ENCODE measurements around the gene LGR6. TPM values are rescaled to one million over a fixed set of nuclear protein-coding genes. Genes with fewer than 3 reads are reported as not detected.
"Not testable (repeated sequence)": the region's sequence is repeated elsewhere in the genome, so short reads cannot be mapped to it uniquely, and the experiment has no call there.

LGR6 gene
- polyA plus RNA-seq, 1 donor from 2014 or later: not detected

GRCh38 chr1:202165942-202166843 is 27.4 kb upstream of the LGR6 start:
- Histone ChIP-seq H3F3A (ENCODE audit: insufficient read depth, low read length, poor library complexity, severe bottlenecking) (no peaks in the 10 kb centered on the region), H3K27ac (ENCODE audit: low read length) (no peak overlapping the region), H3K4me3 (ENCODE audit: low read length) (no peak overlapping the region), H3K36me3 (ENCODE audit: insufficient read depth, low read length) (no peaks in the 10 kb centered on the region), H3K9ac (ENCODE audit: low read length) (no peak overlapping the region), H3K79me2 (replicated peaks; ENCODE audit: insufficient read depth, low read length) (no peaks in the 10 kb centered on the region), H3K27me3 (ENCODE audit: insufficient read depth, low read depth, low read length) (no peaks in the 10 kb centered on the region), H3K9me2 (ENCODE audit: insufficient read depth, low read length) (no peaks in the 10 kb centered on the region), H3K9me3 (ENCODE audit: low read length) (no peaks in the 10 kb centered on the region), H3K4me2 (ENCODE audit: low read length) (no peak overlapping the region), H4K20me1 (ENCODE audit: insufficient read depth) (no peaks in the 10 kb centered on the region), H2AFZ (ENCODE audit: low read depth, low read length) (no peak overlapping the region)
- no peak for TF ChIP-seq CTCF (IDR thresholded peaks at IDR 0.05; ENCODE audit: poor library complexity, severe bottlenecking)
- TF ChIP-seq MXI1 (conservative IDR thresholded peaks at IDR 0.05; ENCODE audit: poor library complexity, severe bottlenecking): no peak
- no peak for TF ChIP-seq EP300 (conservative IDR thresholded peaks at IDR 0.05; ENCODE audit: poor library complexity, severe bottlenecking)
- TF ChIP-seq TAF1 (IDR thresholded peaks at IDR 0.05; ENCODE audit: low read depth): no peak
- no peak for TF ChIP-seq RAD21 (conservative IDR thresholded peaks at IDR 0.05)
- no peak for TF ChIP-seq EZH2 (IDR thresholded peaks at IDR 0.05; ENCODE audit: borderline replicate concordance, insufficient read depth, low read length, poor library complexity, severe bottlenecking)

GRCh38 chr1:202167054-202167453 is 26.5 kb upstream of the LGR6 start:
- not testable (repeated sequence) for H3K4me3 ChIP-seq (ENCODE audit: low read length); H3K9me3 ChIP-seq (ENCODE audit: low read length); H2AFZ ChIP-seq (ENCODE audit: low read depth, low read length); H3K27me3 ChIP-seq (ENCODE audit: insufficient read depth, low read depth, low read length); H3K36me3 ChIP-seq (ENCODE audit: insufficient read depth, low read length); H3F3A ChIP-seq (ENCODE audit: insufficient read depth, low read length, poor library complexity, severe bottlenecking); H3K9me2 ChIP-seq (ENCODE audit: insufficient read depth, low read length); H4K20me1 ChIP-seq (ENCODE audit: insufficient read depth); H3K27ac ChIP-seq (ENCODE audit: low read length); H3K9ac ChIP-seq (ENCODE audit: low read length); H3K79me2 ChIP-seq (replicated peaks; ENCODE audit: insufficient read depth, low read length); H3K4me2 ChIP-seq (ENCODE audit: low read length)

- H3K9me2 ChIP-seq (ENCODE audit: insufficient read depth, low read length): no peaks in the 10 kb centered on the region
- no peak for TF ChIP-seq REST (IDR thresholded peaks at IDR 0.05; ENCODE audit: borderline replicate concordance)
- H3K36me3 ChIP-seq (ENCODE audit: insufficient read depth, low read length): no peaks in the 10 kb centered on the region
- H4K20me1 ChIP-seq (ENCODE audit: insufficient read depth): no peaks in the 10 kb centered on the region
- no peak overlapping the region for H2AFZ ChIP-seq (ENCODE audit: low read depth, low read length)
- no peaks in the 10 kb centered on the region for H3K9me3 ChIP-seq (ENCODE audit: low read length)
- H3F3A ChIP-seq (ENCODE audit: insufficient read depth, low read length, poor library complexity, severe bottlenecking): no peaks in the 10 kb centered on the region
- no peak overlapping the region for H3K4me2 ChIP-seq (ENCODE audit: low read length)
- H3K27ac ChIP-seq (ENCODE audit: low read length): no peak overlapping the region
- no peak overlapping the region for H3K9ac ChIP-seq (ENCODE audit: low read length)
- H3K4me3 ChIP-seq (ENCODE audit: low read length): no peak overlapping the region
- H3K27me3 ChIP-seq (ENCODE audit: insufficient read depth, low read depth, low read length): no peaks in the 10 kb centered on the region
- no peaks in the 10 kb centered on the region for H3K79me2 ChIP-seq (replicated peaks; ENCODE audit: insufficient read depth, low read length)
Observed at GRCh38 chr1:202167708-202168415, 25.7 kb upstream of the LGR6 start.
